Measurements from ENCODE around the gene IYD. TPM values are rescaled to one million over a fixed set of nuclear protein-coding genes. Genes with fewer than 3 reads are reported as not detected.

IYD gene
- total and polyA plus RNA-seq, 9 of the 15 experiments (the other 6 are each of a cell fraction or from before 2014, with no cell fraction given), result not detected

- TF ChIP-seq ZNF551 (CRISPR knock-in tag; IDR thresholded peaks at IDR 0.05) (no peak), CBFA2T2 (conservative IDR thresholded peaks at IDR 0.05) (0 out of 2 replicates have a peak, but pooled peaks have one; percentile 14), PTTG1 (tag; IDR thresholded peaks at IDR 0.05; ENCODE audit: low read depth) (no peak), MAFK (IDR thresholded peaks at IDR 0.05; ENCODE audit: low read length) (peak; percentile 16; the same call in 1 of the 2 replicates), ARID1B (IDR thresholded peaks at IDR 0.05) (peak; percentile 52; the same call in 1 of the 2 replicates), ZNF766 (CRISPR knock-in tag; conservative IDR thresholded peaks at IDR 0.05) (peak; percentile 49), ZNF398 (CRISPR knock-in tag; IDR thresholded peaks at IDR 0.05) (no peak), EP300 (IDR thresholded peaks at IDR 0.05; ENCODE audit: low read length) (no peak), RREB1 (CRISPR knock-in tag; IDR thresholded peaks at IDR 0.05) (peak; percentile 62; the same call in 1 of the 2 replicates), UBTF (IDR thresholded peaks at IDR 0.05; ENCODE audit: borderline replicate concordance in 1 of 2, low read depth in 2 of 2, low read length in 2 of 2) (0 out of 4 replicates have a peak, but pooled peaks of 1 of the 2 experiments have one; percentile 37), ZNF449 (CRISPR knock-in tag; IDR thresholded peaks at IDR 0.05) (peak; percentile 39; the same call in 1 of the 2 replicates), SMAD4 (CRISPR knock-in tag; conservative IDR thresholded peaks at IDR 0.05) (peak; percentile 67), ZNF75A (CRISPR knock-in tag; IDR thresholded peaks at IDR 0.05) (0 out of 2 replicates have a peak, but pooled peaks have one; percentile 22)
Observed at GRCh38 chr6:150320442-150320841, 48.4 kb upstream of the IYD start (continued).

All from K562 (cell line).